NCI-H2227 (cell line): ENCODE measurements around the gene TMEM121.
"Not testable (repeated sequence)": the region's sequence is repeated elsewhere in the genome, so short reads cannot be mapped to it uniquely, and the experiment has no call there.

Source experiments
- DNase-seq: peaks from one replicate; lab custom pipeline; 2025; ENCODE audit not compliant: unreplicated experiment; lab: John Stamatoyannopoulos, UW

TMEM121 gene

GRCh38 chr14:105541218-105541875 is 15.0 kb downstream of the TMEM121 start:
- DNase-seq, result no peak

GRCh38 chr14:105545676-105546075 is 19.3 kb downstream of the TMEM121 start:
- not testable (repeated sequence) for DNase-seq

GRCh38 chr14:105546410-105546809 is 20.0 kb downstream of the TMEM121 start:
- DNase-seq, result not testable (repeated sequence)

- not testable (repeated sequence) for DNase-seq
Observed at GRCh38 chr14:105547072-105547471, 20.7 kb downstream of the TMEM121 start.

GRCh38 chr14:105547741-105548169 is 21.4 kb downstream of the TMEM121 start:
- no peak for DNase-seq

GRCh38 chr14:105549481-105549880 is 23.1 kb downstream of the TMEM121 start:
- no peak for DNase-seq

- DNase-seq, result no peak
Observed at GRCh38 chr14:105554022-105554421, 27.6 kb downstream of the TMEM121 start.

- DNase-seq, result no peak
Observed at GRCh38 chr14:105554523-105554922, 28.1 kb downstream of the TMEM121 start.

- not testable (repeated sequence) for DNase-seq
Observed at GRCh38 chr14:105557671-105558070, 31.3 kb downstream of the TMEM121 start.

GRCh38 chr14:105558449-105559154 is 32.2 kb downstream of the TMEM121 start:
- not testable (repeated sequence) for DNase-seq

- not testable (repeated sequence) for DNase-seq
Observed at GRCh38 chr14:105559384-105560047, 33.1 kb downstream of the TMEM121 start.

- DNase-seq, result not testable (repeated sequence)
Observed at GRCh38 chr14:105560048-105560669, 33.8 kb downstream of the TMEM121 start.

- DNase-seq, result not testable (repeated sequence)
Observed at GRCh38 chr14:105561345-105561744, 35.0 kb downstream of the TMEM121 start.

GRCh38 chr14:105562713-105563346 is 36.4 kb downstream of the TMEM121 start:
- no peak for DNase-seq

- DNase-seq, result no peak
Observed at GRCh38 chr14:105563347-105563737, 37.0 kb downstream of the TMEM121 start.

- DNase-seq, result not testable (repeated sequence)
Observed at GRCh38 chr14:105564536-105564935, 38.2 kb downstream of the TMEM121 start.

GRCh38 chr14:105565185-105565919 is 39.0 kb downstream of the TMEM121 start:
- DNase-seq, result not testable (repeated sequence)

GRCh38 chr14:105566248-105567163 is 40.1 kb downstream of the TMEM121 start:
- DNase-seq, result not testable (repeated sequence)
